Coronary artery (tissue), 2 donors: ENCODE measurements around the gene FHIT.

Experiments
- DNase-seq: peaks from one replicate; pipeline ENCODE4 v3.0.0-alpha.2; 2017; ENCODE audit warnings: low spot score
- H3K27ac ChIP-seq, 2 donors: fragments of 200-600 bp; sonication (generic); one replicate each; pipeline ENCODE4 v1.5.1; 2016 to 2019
- H3K4me3 ChIP-seq: fragments of 200-600 bp; sonication (generic); 2 replicates; pipeline ENCODE4 v1.5.1; 2016; ENCODE audit warnings: mild to moderate bottlenecking, moderate library complexity
- TF ChIP-seq, protein P1 (sequence below): fragments of 200-600 bp; sonication (generic); IDR thresholded peaks from one replicate; pipeline ENCODE4 v1.5.1; 2019; ENCODE audit warnings: antibody characterized with exemption

Gene FHIT

DNA sequence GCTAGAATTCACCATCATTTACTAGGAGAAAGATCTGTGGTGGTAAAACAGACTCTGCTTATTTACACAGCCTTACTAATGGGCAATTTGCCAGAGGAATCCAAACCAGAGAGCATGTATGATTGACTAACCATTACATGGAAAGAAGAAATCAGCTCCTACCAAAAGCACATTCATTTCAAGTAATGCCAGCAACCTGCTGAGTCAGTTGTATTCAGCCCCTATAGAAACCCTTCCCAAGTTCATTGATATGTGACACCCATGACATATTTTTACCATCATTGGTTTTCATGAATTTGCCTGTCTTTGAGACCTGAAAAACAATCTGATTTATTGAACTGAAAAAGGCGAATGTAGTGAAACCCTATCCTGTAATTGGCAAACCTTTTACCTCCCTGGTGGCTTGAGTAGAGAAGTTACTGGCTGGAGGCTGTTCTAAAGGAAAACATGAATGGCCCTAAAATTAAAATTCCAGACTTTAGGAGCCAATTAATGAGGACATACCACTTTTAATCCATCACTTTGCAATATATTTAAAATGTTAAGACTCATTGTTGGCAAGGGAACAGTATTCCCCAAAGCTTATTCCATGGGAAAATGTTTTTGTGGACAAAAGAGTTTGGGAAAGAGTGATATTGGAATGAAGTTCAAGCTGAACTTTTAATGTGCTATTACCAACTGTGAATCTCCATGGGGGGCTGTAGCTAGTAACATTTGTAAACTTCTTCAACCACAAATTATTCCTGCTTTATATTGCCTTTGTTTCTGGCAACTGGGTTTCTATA, 542.9 kb downstream of the FHIT start:
- DNase-seq: no peak
- H3K4me3 ChIP-seq: no peak overlapping the region
- no peak overlapping the region for H3K27ac ChIP-seq
- TF ChIP-seq, protein P1, sequence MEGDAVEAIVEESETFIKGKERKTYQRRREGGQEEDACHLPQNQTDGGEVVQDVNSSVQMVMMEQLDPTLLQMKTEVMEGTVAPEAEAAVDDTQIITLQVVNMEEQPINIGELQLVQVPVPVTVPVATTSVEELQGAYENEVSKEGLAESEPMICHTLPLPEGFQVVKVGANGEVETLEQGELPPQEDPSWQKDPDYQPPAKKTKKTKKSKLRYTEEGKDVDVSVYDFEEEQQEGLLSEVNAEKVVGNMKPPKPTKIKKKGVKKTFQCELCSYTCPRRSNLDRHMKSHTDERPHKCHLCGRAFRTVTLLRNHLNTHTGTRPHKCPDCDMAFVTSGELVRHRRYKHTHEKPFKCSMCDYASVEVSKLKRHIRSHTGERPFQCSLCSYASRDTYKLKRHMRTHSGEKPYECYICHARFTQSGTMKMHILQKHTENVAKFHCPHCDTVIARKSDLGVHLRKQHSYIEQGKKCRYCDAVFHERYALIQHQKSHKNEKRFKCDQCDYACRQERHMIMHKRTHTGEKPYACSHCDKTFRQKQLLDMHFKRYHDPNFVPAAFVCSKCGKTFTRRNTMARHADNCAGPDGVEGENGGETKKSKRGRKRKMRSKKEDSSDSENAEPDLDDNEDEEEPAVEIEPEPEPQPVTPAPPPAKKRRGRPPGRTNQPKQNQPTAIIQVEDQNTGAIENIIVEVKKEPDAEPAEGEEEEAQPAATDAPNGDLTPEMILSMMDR: no peak

DNA sequence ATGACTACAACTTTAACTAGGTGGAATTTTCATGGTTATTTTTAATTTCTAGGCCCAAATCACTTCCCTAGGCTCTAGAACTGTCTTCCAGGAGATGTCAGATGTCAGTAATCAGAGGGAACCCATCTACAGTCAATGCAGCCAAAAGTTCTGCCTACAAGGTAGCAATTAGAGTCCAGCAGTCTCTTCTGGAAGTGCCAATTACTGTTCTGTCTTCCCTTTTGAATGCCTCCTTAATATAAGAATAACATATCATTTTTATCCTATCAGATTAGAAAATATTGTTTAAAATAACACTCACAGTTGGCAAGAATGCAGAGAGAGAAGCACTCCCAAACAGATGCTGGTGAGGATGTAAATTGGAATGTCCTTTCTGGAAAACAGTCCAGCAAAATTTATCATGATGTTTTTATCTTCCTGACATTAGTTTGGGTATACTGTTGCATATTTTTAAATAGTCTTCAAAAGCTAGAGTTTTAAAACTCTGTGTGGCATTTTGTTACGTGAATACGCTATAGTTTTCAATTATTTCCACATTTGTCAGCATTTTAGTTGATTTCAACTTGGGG, 543.7 kb downstream of the FHIT start:
- no peak overlapping the region for H3K4me3 ChIP-seq

DNA sequence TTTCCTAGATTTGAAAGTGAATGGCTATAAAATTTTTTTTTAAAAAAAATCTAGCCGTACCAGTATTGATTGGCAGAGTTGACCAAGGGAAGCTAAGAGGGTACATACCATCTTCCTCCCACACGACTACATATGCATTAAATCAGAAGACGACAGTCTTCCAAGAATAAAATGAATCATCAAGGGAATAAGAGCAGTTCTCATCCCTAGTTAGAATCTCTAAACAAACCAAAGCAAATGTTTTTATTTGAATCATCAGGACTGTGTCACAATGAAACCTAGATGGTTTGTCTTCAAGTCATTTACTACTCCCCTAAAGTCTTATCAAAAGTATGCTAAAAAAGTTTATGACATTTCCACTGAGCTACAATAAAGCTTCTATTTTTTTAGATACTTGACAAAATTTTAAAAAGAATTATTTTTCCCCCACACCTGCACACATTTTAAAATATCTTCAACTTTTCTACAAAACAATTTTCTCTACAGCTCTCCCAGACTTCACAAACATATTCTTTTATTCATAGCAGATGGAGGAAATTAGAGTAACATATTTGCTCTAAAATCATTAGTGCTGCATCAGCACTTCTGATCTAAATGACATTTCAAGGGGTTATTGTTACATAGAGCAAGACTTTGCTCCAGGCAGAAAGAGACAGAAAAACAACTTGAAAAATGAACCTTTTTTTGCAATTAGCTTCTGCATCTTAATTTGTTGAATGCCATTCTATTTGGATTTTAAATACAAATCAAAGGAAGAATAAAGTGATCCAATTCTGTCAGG, 547.1 kb downstream of the FHIT start:
- no peak overlapping the region for H3K4me3 ChIP-seq
- H3K27ac ChIP-seq: no peak overlapping the region
- DNase-seq: no peak
- TF ChIP-seq, protein P1: no peak

More for the DNA sequence above, 543.7 kb downstream of the FHIT start:
- TF ChIP-seq, protein P1: no peak
- no peak for DNase-seq
- H3K27ac ChIP-seq: no peak overlapping the region

DNA sequence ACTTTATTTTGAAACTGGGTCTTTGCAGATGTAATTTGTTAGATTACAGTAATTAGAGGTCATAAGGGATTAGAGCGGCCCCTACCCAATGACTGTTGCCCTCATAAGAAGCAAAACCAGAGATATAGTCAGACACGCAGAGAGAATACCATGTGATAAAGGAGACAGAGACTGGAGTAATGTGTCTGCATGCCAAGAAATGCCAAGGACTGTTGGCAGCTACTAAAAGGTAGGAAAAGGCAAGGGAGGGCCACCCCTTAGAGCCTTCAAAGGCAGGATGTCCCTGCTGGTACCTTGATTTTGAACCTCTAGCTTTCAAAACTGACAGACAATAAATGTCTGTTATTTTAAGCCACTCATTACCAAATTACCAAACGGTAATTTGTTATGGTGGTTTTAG, 548.2 kb downstream of the FHIT start:
- H3K4me3 ChIP-seq: no peak overlapping the region
- H3K27ac ChIP-seq: no peak overlapping the region
- DNase-seq: no peak
- TF ChIP-seq, protein P1: no peak

DNA sequence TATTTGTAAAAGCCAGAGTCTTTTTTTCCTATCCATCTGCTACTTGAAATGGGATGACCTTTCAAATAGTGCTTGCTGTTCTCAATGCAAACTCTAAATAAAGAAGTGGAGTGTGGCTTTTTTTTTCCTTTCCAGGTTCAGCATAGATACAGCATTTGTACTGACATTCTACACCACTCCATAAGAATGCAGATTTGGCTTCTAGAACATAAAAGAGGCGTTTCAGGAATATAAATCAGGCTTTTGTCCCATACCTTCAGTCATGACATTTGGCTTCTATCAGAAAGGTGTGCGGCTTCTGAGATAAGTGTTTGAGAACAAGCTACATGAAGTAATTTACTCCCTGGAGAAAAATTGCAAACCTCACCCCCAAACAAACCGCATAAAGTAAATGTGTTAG, 553.1 kb downstream of the FHIT start:
- TF ChIP-seq, protein P1: no peak
- Histone ChIP-seq H3K4me3 (no peak overlapping the region), H3K27ac (no peak overlapping the region)
- no peak for DNase-seq

DNA sequence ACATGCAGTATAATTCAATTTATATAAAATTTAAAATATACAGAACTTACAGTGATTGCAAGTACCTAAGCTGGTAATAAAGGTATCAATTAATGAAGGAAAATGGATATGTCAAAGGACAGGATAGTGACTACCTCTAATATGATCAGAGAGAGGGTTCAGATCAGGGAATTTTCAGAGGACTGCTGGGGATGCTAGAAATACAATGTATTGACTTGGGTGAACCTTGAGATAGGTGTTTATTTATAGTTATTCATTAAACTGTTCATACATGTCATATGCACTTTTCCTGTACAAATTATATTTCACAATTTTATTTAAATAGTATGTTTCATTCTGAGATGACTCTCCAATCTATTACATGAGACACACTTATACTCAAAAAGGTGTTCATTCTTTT, 554.1 kb downstream of the FHIT start:
- H3K4me3 ChIP-seq: no peak overlapping the region
- TF ChIP-seq, protein P1: no peak
- no peak overlapping the region for H3K27ac ChIP-seq
- DNase-seq: no peak
